Activated CD4-positive, alpha-beta T cell treated with anti-CD3 and anti-CD28 coated beads, Interleukin-2, Interleukin-4, amounts not matched to agents 100 ng/mL and 50 ng/mL, durations not matched to agents 16 hours and 8 hours (primary cell): Measurements from ENCODE around the gene MAP2K2.
"Not testable (repeated sequence)": the region's sequence is repeated elsewhere in the genome, so short reads cannot be mapped to it uniquely, and the experiment has no call there.

Experiments
- DNase-seq: peaks from one replicate; pipeline ENCODE4 v3.0.0-alpha.2; 2020; ENCODE audit warnings: low spot score

Gene MAP2K2

GRCh38 chr19:4130744-4131438 lies 7.0 kb upstream of the MAP2K2 start:
- DNase-seq = no peak

GRCh38 chr19:4129050-4129449 lies 5.1 kb upstream of the MAP2K2 start:
- DNase-seq = not testable (repeated sequence)

- not testable (repeated sequence) for DNase-seq
Measured at GRCh38 chr19:4127322-4127721, 3.4 kb upstream of the MAP2K2 start.

- DNase-seq = no peak
Measured at GRCh38 chr19:4124638-4125037, 716 bp upstream of the MAP2K2 start.

GRCh38 chr19:4122480-4122879 lies 1.4 kb downstream of the MAP2K2 start:
- DNase-seq = no peak

GRCh38 chr19:4121815-4122214 lies 2.1 kb downstream of the MAP2K2 start:
- DNase-seq = no peak

- no peak for DNase-seq
Measured at GRCh38 chr19:4121273-4121612, 2.7 kb downstream of the MAP2K2 start.

GRCh38 chr19:4120559-4121272 lies 3.2 kb downstream of the MAP2K2 start:
- no peak for DNase-seq

GRCh38 chr19:4119763-4120162 lies 4.2 kb downstream of the MAP2K2 start:
- no peak for DNase-seq

GRCh38 chr19:4115818-4116385 lies 8.0 kb downstream of the MAP2K2 start:
- no peak for DNase-seq

- DNase-seq = peak; percentile 64
Measured at GRCh38 chr19:4115050-4115817, 8.7 kb downstream of the MAP2K2 start.

- no peak for DNase-seq
Measured at GRCh38 chr19:4114181-4114580, 9.7 kb downstream of the MAP2K2 start.

GRCh38 chr19:4113398-4114088 lies 10.4 kb downstream of the MAP2K2 start:
- no peak for DNase-seq

- DNase-seq = no peak
Measured at GRCh38 chr19:4112367-4112766, 11.6 kb downstream of the MAP2K2 start.

- DNase-seq = no peak
Measured at GRCh38 chr19:4109626-4109945, 14.3 kb downstream of the MAP2K2 start.

GRCh38 chr19:4108767-4109625 lies 14.9 kb downstream of the MAP2K2 start:
- DNase-seq = peak; percentile 44

GRCh38 chr19:4103080-4103433 lies 20.9 kb downstream of the MAP2K2 start:
- no peak for DNase-seq

GRCh38 chr19:4102339-4103079 lies 21.4 kb downstream of the MAP2K2 start:
- no peak for DNase-seq

GRCh38 chr19:4101496-4101770 lies 22.5 kb downstream of the MAP2K2 start:
- no peak for DNase-seq

GRCh38 chr19:4100647-4101495 lies 23.1 kb downstream of the MAP2K2 start:
- DNase-seq = no peak
